Upper lobe of right lung (tissue), 1 donor: ENCODE results near the gene ZNF598. TPM values are rescaled to one million over a fixed set of nuclear protein-coding genes. Genes with fewer than 3 reads are reported as not detected.

Source experiments
- ATAC-seq: fragments of 200-7000 bp; cut with Tn5 transposase; one replicate; pipeline ENCODE4 v1.9.1; 2020; ENCODE audit warnings: mild to moderate bottlenecking, moderate library complexity
- DNase-seq: peaks from one replicate; pipeline ENCODE4 v3.0.0-alpha.2; 2020
- H3K27ac ChIP-seq: fragments of 200-600 bp; one replicate; pipeline ENCODE4 v1.8.0; 2022
- H3K27me3 ChIP-seq: fragments of 200-600 bp; one replicate; pipeline ENCODE4 v1.8.0; 2022; ENCODE audit warnings: mild to moderate bottlenecking
- H3K36me3 ChIP-seq: fragments of 200-600 bp; one replicate; pipeline ENCODE4 v1.8.0; 2022
- H3K4me1 ChIP-seq: fragments of 200-600 bp; one replicate; pipeline ENCODE4 v1.8.0; 2022
- H3K4me3 ChIP-seq: fragments of 200-600 bp; one replicate; pipeline ENCODE4 v1.8.0; 2022; ENCODE audit warnings: mild to moderate bottlenecking
- H3K9me3 ChIP-seq: fragments of 200-600 bp; one replicate; pipeline ENCODE4 v1.8.0; 2022
- CTCF ChIP-seq: fragments of 200-600 bp; IDR thresholded peaks from one replicate; pipeline ENCODE4 v1.8.0; 2022; ENCODE audit warnings: antibody characterized with exemption
- intact Hi-C: fragments of 100-400 bp; cut with DNase I; formaldehyde crosslinking; loops from one replicate; pipeline ENCODE4 v1.11.0; 2022
- total RNA-seq: library from RNA; stranded (reverse); fragmentation: NEBNext Ultra II Directional; extraction: Animal tissue kit (Norgen Biotek cat#: 25700); gene quantifications from one replicate; pipeline ENCODE4 v1.2.1, GENCODE V29; 2021
- donor health status: DM: no; HTN: yes; CAD: no; lungs with severe emphysema.

The ZNF598 gene
- total RNA-seq, 1 donor from 2014 or later: 38.2 TPM

DNA sequence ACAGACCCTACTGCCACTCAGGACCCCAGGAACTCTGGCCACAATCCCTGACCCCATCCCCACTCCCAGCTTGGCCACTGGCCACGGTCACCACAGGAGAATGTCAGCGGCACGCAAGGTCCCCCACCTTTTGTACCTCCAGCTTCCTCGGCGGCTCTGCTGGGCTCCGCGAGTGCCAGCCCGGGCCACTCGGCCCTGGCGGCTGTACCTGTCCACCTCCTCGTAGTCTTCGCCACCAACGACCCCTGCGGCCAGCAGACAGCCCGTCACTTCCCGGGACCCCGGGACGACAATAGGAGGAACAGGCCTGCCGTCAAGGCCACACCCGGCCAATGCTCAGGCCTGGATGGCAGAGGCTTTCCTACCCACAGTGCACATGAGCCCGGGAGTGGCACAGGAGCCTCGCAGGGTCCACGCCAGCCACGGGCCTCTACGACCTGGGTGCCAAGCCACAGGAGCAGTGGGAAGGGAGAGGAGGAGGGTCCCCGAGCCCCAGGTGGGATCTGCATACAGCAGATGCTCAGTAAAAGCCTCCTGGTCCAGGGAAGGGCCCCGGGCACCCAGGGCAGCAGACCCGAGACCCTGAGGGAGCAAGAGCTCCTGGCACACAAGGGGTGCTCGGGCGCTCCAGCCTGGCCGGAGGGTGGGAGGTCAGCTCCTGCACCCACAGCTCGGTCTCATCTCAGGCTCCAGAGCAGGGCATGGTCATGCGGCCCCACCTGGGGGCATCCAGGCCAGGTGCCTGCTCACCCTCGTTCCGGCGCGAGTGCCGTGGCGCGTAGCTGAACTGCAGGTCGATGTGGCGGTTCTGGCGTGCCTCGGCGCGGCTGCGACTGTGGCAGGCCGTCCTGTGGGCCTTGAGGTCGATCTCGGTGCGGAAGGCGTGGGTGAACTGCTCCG is 7.9 kb downstream of the ZNF598 start:
- no peak overlapping the region for H3K27ac ChIP-seq
- no peak for DNase-seq
- peaks cover 37% of the 10 kb centered on the region for H3K4me1 ChIP-seq
- no peak overlapping the region for H3K4me3 ChIP-seq
- H3K36me3 ChIP-seq: peaks cover 68% of the 10 kb centered on the region
- intact Hi-C loops: no loop called here
- no peaks in the 10 kb centered on the region for H3K27me3 ChIP-seq
- ATAC-seq: no peak
- H3K9me3 ChIP-seq: no peaks in the 10 kb centered on the region
- TF ChIP-seq CTCF: no peak

- Histone ChIP-seq H3K27me3 (no peaks in the 10 kb centered on the region), H3K36me3 (peaks cover 70% of the 10 kb centered on the region), H3K4me1 (peaks cover 34% of the 10 kb centered on the region), H3K4me3 (no peak overlapping the region), H3K27ac (no peak overlapping the region), H3K9me3 (no peaks in the 10 kb centered on the region)
- no peak for TF ChIP-seq CTCF
- DNase-seq (no peak), ATAC-seq (no peak)
- intact Hi-C loops: no loop called here
Measured at GRCh38 chr16:2001035-2001434, 8.6 kb downstream of the ZNF598 start.

- ATAC-seq (no peak), DNase-seq (no peak)
- peaks cover 24% of the 10 kb centered on the region for H3K4me1 ChIP-seq
- TF ChIP-seq CTCF: no peak
- H3K36me3 ChIP-seq: peaks cover 70% of the 10 kb centered on the region
- intact Hi-C loops: no loop called here
- no peak overlapping the region for H3K27ac ChIP-seq
- H3K27me3 ChIP-seq: no peaks in the 10 kb centered on the region
- no peaks in the 10 kb centered on the region for H3K9me3 ChIP-seq
- no peak overlapping the region for H3K4me3 ChIP-seq
Measured at GRCh38 chr16:1999866-2000514, 9.6 kb downstream of the ZNF598 start.

- H3K4me1 ChIP-seq: peaks cover 15% of the 10 kb centered on the region
- TF ChIP-seq CTCF: no peak
- ATAC-seq (no peak), DNase-seq (no peak)
- H3K4me3 ChIP-seq: no peak overlapping the region
- intact Hi-C loops: no loop called here
- no peaks in the 10 kb centered on the region for H3K27me3 ChIP-seq
- H3K9me3 ChIP-seq: no peaks in the 10 kb centered on the region
- H3K27ac ChIP-seq: no peak overlapping the region
- peaks cover 70% of the 10 kb centered on the region for H3K36me3 ChIP-seq
Measured at GRCh38 chr16:1998852-1999801, 10.5 kb downstream of the ZNF598 start.

DNA sequence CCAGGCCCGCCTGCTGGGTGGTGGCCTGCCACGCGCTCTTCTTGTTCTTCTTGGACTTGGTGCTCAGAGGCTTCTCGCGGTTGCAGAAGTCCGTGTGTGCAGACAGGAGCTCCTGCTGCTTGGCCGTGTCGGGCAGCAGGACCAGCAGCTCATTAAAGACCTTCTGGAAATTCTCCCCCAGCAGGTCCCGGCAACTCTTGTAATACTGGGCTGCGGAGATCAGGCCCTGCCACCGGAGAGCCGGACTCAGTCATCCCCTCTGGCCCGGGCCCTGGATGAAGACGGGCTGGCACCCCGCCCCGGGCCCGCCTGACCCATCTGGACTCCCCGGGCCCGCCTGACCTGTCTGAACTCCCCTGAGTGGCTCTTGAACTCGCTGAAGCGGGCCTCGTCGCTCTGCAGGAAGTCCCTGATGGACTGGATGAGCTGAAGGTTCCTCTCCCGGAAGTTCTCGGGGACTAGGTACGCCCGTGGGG is 11.2 kb downstream of the ZNF598 start:
- peaks cover 69% of the 10 kb centered on the region for H3K36me3 ChIP-seq
- H3K27me3 ChIP-seq: no peaks in the 10 kb centered on the region
- peaks cover 8% of the 10 kb centered on the region for H3K4me1 ChIP-seq
- no peaks in the 10 kb centered on the region for H3K9me3 ChIP-seq
- no peak for TF ChIP-seq CTCF
- H3K27ac ChIP-seq: peak overlapping the region; percentile 47
- no peak for DNase-seq
- H3K4me3 ChIP-seq: no peak overlapping the region
- intact Hi-C loops: no loop called here
- no peak for ATAC-seq
